Bronchial epithelial cell (primary cell): ENCODE measurements around the gene WDR7. TPM values are rescaled to one million over a fixed set of nuclear protein-coding genes. Genes with fewer than 3 reads are reported as not detected.

ENCODE experiments used
- DNase-seq: peaks from one replicate; pipeline ENCODE4 v3.0.0-alpha.2; 2010; ENCODE audit warnings: low read depth
- FAIRE-seq: peaks from 2 replicates; lab custom pipeline; 2011; peaks lifted over from hg19 to GRCh38; lab: Jason Lieb, UNC
- H3K27me3 ChIP-seq: 2 replicates; pipeline ENCODE4 v1.5.1; 2011; ENCODE audit warnings: low read length; ENCODE audit not compliant: control insufficient read depth, insufficient read depth
- H3K36me3 ChIP-seq: 2 replicates; pipeline ENCODE4 v1.5.1; 2011; ENCODE audit warnings: low read length; ENCODE audit not compliant: control insufficient read depth, insufficient read depth
- H3K4me3 ChIP-seq: 2 replicates; pipeline ENCODE4 v1.5.1; 2011; ENCODE audit warnings: mild to moderate bottlenecking, low read depth, low read length, control low read depth
- CTCF ChIP-seq: IDR thresholded peaks from 2 replicates; pipeline ENCODE4 v1.5.1; 2011; ENCODE audit warnings: mild to moderate bottlenecking, moderate library complexity, low read length, control low read depth, inconsistent platforms; ENCODE audit not compliant: insufficient read depth, severe bottlenecking
- total RNA-seq: library from RNA; depleted of rRNA; stranded (reverse); fragments of >200 nt; gene quantifications from 2 replicates; pipeline ENCODE4 v1.2.1, GENCODE V29; 2014

WDR7 gene
- total RNA-seq, 1 donor from 2014 or later = 14.5 TPM

- FAIRE-seq (no peak), DNase-seq (no peak)
- no peak for TF ChIP-seq CTCF
- Histone ChIP-seq H3K27me3 (no peaks in the 10 kb centered on the region), H3K4me3 (no peak overlapping the region), H3K36me3 (no peaks in the 10 kb centered on the region)
Measured at GRCh38 chr18:56936457-56936856, 285.3 kb downstream of the WDR7 start.

- no peak overlapping the region for H3K4me3 ChIP-seq
- no peaks in the 10 kb centered on the region for H3K27me3 ChIP-seq
- no peak for FAIRE-seq
- no peaks in the 10 kb centered on the region for H3K36me3 ChIP-seq
- no peak for TF ChIP-seq CTCF
- DNase-seq = no peak
Measured at GRCh38 chr18:56937874-56938430, 286.8 kb downstream of the WDR7 start.

GRCh38 chr18:56945171-56946083 is 294.3 kb downstream of the WDR7 start:
- no peak for TF ChIP-seq CTCF
- DNase-seq (no peak), FAIRE-seq (no peak)
- Histone ChIP-seq H3K4me3 (no peak overlapping the region), H3K36me3 (no peaks in the 10 kb centered on the region), H3K27me3 (no peaks in the 10 kb centered on the region)

GRCh38 chr18:56947236-56947635 is 296.1 kb downstream of the WDR7 start:
- Histone ChIP-seq H3K27me3 (no peaks in the 10 kb centered on the region), H3K36me3 (no peaks in the 10 kb centered on the region), H3K4me3 (no peak overlapping the region)
- FAIRE-seq (no peak), DNase-seq (no peak)
- TF ChIP-seq CTCF = no peak

GRCh38 chr18:56952026-56952425 is 300.9 kb downstream of the WDR7 start:
- H3K27me3 ChIP-seq = no peaks in the 10 kb centered on the region
- H3K36me3 ChIP-seq = no peaks in the 10 kb centered on the region
- TF ChIP-seq CTCF = no peak
- H3K4me3 ChIP-seq = no peak overlapping the region
- DNase-seq = no peak
- no peak for FAIRE-seq
